KMS-11 (cell line): Measurements from ENCODE around the gene RAD51B.
A peak's percentile ranks its signal among the peaks of the same experiment; 100 is the strongest.
"Not testable (repeated sequence)": the region's sequence is repeated elsewhere in the genome, so short reads cannot be mapped to it uniquely, and the experiment has no call there.

Experiments used
- H2AFZ ChIP-seq: fragments of 200-600 bp; sonication (generic); 2 replicates; pipeline ENCODE4 v1.6.1; 2016; ENCODE audit warnings: antibody characterized with exemption, mixed run types, low read depth
- H3K27ac ChIP-seq: fragments of 200-600 bp; sonication (generic); 2 replicates; pipeline ENCODE4 v1.6.1; 2016; ENCODE audit warnings: mild to moderate bottlenecking, mixed run types
- H3K27me3 ChIP-seq: fragments of 200-600 bp; sonication (generic); 2 replicates; pipeline ENCODE4 v1.6.1; 2017; ENCODE audit warnings: mild to moderate bottlenecking, low read depth, mixed run types, moderate library complexity; ENCODE audit not compliant: insufficient read depth
- H3K36me3 ChIP-seq: fragments of 200-600 bp; sonication (generic); 2 replicates; pipeline ENCODE4 v1.6.1; 2017; ENCODE audit warnings: mild to moderate bottlenecking, mixed run types; ENCODE audit not compliant: insufficient read depth
- H3K4me1 ChIP-seq: fragments of 200-600 bp; sonication (generic); 2 replicates; pipeline ENCODE4 v1.6.1; 2016; ENCODE audit warnings: mild to moderate bottlenecking, low read depth, mixed run types; ENCODE audit not compliant: poor library complexity, severe bottlenecking
- H3K4me2 ChIP-seq: fragments of 200-600 bp; sonication (generic); 2 replicates; pipeline ENCODE4 v1.7.0; 2016; ENCODE audit warnings: mild to moderate bottlenecking, mixed run types
- H3K4me3 ChIP-seq: fragments of 200-600 bp; sonication (generic); IDR thresholded peaks from 2 replicates; pipeline ENCODE4 v1.6.1; 2017; ENCODE audit warnings: low read depth, low read length, mixed read lengths; ENCODE audit not compliant: insufficient read depth
- H3K79me2 ChIP-seq: fragments of 200-600 bp; sonication (generic); 2 replicates; pipeline ENCODE4 v1.6.1; 2016; ENCODE audit warnings: low read depth, mixed run types; ENCODE audit not compliant: insufficient read depth
- H3K9ac ChIP-seq: fragments of 200-600 bp; sonication (generic); 2 replicates; pipeline ENCODE4 v1.6.1; 2016; ENCODE audit warnings: mild to moderate bottlenecking, mixed run types
- H4K20me1 ChIP-seq: fragments of 200-600 bp; sonication (generic); 2 replicates; pipeline ENCODE4 v1.6.1; 2016; ENCODE audit warnings: mild to moderate bottlenecking, mixed run types; ENCODE audit not compliant: insufficient read depth
- CTCF ChIP-seq: fragments of 200-600 bp; sonication (generic); conservative IDR thresholded peaks from 2 replicates; pipeline ENCODE4 v1.6.1; 2017; ENCODE audit warnings: low read depth, mild to moderate bottlenecking, antibody characterized with exemption, low read length, moderate library complexity, mixed read lengths

The RAD51B gene

GRCh38 chr14:68097727-68098126 is 278.1 kb downstream of the RAD51B start:
- Histone ChIP-seq H4K20me1 (no peaks in the 10 kb centered on the region), H3K79me2 (no peaks in the 10 kb centered on the region), H3K4me1 (no peaks in the 10 kb centered on the region), H3K4me2 (no peak overlapping the region), H3K27me3 (no peaks in the 10 kb centered on the region), H3K9ac (no peak overlapping the region), H3K27ac (no peak overlapping the region), H2AFZ (no peak overlapping the region), H3K4me3 (no peak overlapping the region), H3K36me3 (no peaks in the 10 kb centered on the region)
- TF ChIP-seq CTCF: no peak

GRCh38 chr14:68098834-68099233 is 279.3 kb downstream of the RAD51B start:
- no peak overlapping the region for H3K4me2 ChIP-seq
- H3K27me3 ChIP-seq: no peaks in the 10 kb centered on the region
- H4K20me1 ChIP-seq: no peaks in the 10 kb centered on the region
- no peak for TF ChIP-seq CTCF
- H3K4me1 ChIP-seq: peaks cover 9% of the 10 kb centered on the region
- no peak overlapping the region for H3K27ac ChIP-seq
- H3K36me3 ChIP-seq: no peaks in the 10 kb centered on the region
- no peak overlapping the region for H2AFZ ChIP-seq
- no peak overlapping the region for H3K9ac ChIP-seq
- no peak overlapping the region for H3K4me3 ChIP-seq
- H3K79me2 ChIP-seq: no peaks in the 10 kb centered on the region

GRCh38 chr14:68099495-68100045 is 280.0 kb downstream of the RAD51B start:
- H3K9ac ChIP-seq: no peak overlapping the region
- H3K4me2 ChIP-seq: no peak overlapping the region
- no peak overlapping the region for H2AFZ ChIP-seq
- peaks cover 17% of the 10 kb centered on the region for H3K4me1 ChIP-seq
- TF ChIP-seq CTCF: no peak
- H3K27me3 ChIP-seq: no peaks in the 10 kb centered on the region
- H4K20me1 ChIP-seq: no peaks in the 10 kb centered on the region
- H3K27ac ChIP-seq: no peak overlapping the region
- H3K36me3 ChIP-seq: no peaks in the 10 kb centered on the region
- no peaks in the 10 kb centered on the region for H3K79me2 ChIP-seq
- H3K4me3 ChIP-seq: no peak overlapping the region

GRCh38 chr14:68101715-68102301 is 282.2 kb downstream of the RAD51B start:
- not testable (repeated sequence) for H3K4me3 ChIP-seq, H3K79me2 ChIP-seq, H3K27ac ChIP-seq, H3K4me2 ChIP-seq, H2AFZ ChIP-seq, H3K27me3 ChIP-seq, H3K36me3 ChIP-seq, H4K20me1 ChIP-seq, H3K9ac ChIP-seq
- H3K4me1 ChIP-seq: peaks cover 21% of the 10 kb centered on the region

- Histone ChIP-seq H3K36me3 (no peaks in the 10 kb centered on the region), H3K4me2 (peak overlapping the region; percentile 30; the same call in 1 of the 2 replicates), H3K9ac (no peak overlapping the region), H3K79me2 (no peaks in the 10 kb centered on the region), H2AFZ (no peak overlapping the region), H3K27ac (peak overlapping the region; percentile 6; the same call in 1 of the 2 replicates), H4K20me1 (no peaks in the 10 kb centered on the region), H3K27me3 (no peaks in the 10 kb centered on the region), H3K4me1 (peaks cover 21% of the 10 kb centered on the region), H3K4me3 (no peak overlapping the region)
- TF ChIP-seq CTCF: no peak
Measured at GRCh38 chr14:68103853-68104252, 284.3 kb downstream of the RAD51B start.
